ENCODE data around the gene MRC2.

DNA sequence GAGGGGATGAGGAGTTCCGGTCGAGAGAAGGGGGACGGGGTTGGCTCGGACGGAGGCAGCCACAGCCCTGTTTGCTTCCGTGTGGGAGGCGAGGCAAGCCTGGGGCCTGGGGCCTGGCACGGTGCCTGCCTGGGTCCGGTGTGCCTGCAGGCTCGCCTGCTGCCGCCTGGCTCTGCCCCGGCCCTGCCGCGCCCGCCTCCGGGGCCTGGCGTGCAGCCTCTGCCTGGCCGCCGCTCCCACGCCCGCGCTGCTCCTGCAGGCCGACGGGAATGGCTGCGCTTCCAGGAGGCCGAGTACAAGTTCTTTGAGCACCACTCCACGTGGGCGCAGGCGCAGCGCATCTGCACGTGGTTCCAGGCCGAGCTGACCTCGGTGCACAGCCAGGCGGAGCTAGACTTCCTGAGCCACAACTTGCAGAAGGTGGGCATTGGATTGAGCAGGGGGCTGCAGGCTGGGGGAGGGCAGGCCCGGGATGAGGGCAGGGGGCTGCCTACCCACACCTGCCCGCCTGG, 53.1 kb downstream of the MRC2 start:
- TF ChIP-seq, protein P1, sequence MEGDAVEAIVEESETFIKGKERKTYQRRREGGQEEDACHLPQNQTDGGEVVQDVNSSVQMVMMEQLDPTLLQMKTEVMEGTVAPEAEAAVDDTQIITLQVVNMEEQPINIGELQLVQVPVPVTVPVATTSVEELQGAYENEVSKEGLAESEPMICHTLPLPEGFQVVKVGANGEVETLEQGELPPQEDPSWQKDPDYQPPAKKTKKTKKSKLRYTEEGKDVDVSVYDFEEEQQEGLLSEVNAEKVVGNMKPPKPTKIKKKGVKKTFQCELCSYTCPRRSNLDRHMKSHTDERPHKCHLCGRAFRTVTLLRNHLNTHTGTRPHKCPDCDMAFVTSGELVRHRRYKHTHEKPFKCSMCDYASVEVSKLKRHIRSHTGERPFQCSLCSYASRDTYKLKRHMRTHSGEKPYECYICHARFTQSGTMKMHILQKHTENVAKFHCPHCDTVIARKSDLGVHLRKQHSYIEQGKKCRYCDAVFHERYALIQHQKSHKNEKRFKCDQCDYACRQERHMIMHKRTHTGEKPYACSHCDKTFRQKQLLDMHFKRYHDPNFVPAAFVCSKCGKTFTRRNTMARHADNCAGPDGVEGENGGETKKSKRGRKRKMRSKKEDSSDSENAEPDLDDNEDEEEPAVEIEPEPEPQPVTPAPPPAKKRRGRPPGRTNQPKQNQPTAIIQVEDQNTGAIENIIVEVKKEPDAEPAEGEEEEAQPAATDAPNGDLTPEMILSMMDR (IDR thresholded peaks at IDR 0.05; ENCODE audit: insufficient read depth, low read depth, low read length) = no peak
- TF ChIP-seq EZH2 (IDR thresholded peaks at IDR 0.05; ENCODE audit: insufficient read depth, low read length) = no peak
